GM23338 (cell line): ENCODE measurements around the gene FOXRED1.

Experiments
- EZH2 ChIP-seq: fragments of 200-600 bp; sonication (generic); IDR thresholded peaks from one replicate; pipeline ENCODE4 v1.8.0; 2017; ENCODE audit warnings: antibody characterized with exemption, mild to moderate bottlenecking, low read depth; ENCODE audit not compliant: unreplicated experiment
- NANOG ChIP-seq: IDR thresholded peaks from 2 replicates; pipeline ENCODE4 v1.6.1; 2016; ENCODE audit warnings: antibody characterized with exemption, borderline replicate concordance
- POLR2AphosphoS5 ChIP-seq: IDR thresholded peaks from 2 replicates; pipeline ENCODE4 v1.6.1; 2016; ENCODE audit warnings: antibody characterized with exemption, low read depth
- TF ChIP-seq, protein P1 (sequence below), 2 experiments: fragments of 200-600 bp in 1 of 2; sonication (generic) in 1 of 2; conservative IDR thresholded peaks; 2 replicates each; pipeline versions ENCODE4 v1.5.1 to v1.6.1; 2016 to 2017; ENCODE audit warnings: antibody characterized with exemption in 2 of 2, low read depth in 2 of 2, mild to moderate bottlenecking in 2 of 2, moderate library complexity in 1 of 2

DNA sequence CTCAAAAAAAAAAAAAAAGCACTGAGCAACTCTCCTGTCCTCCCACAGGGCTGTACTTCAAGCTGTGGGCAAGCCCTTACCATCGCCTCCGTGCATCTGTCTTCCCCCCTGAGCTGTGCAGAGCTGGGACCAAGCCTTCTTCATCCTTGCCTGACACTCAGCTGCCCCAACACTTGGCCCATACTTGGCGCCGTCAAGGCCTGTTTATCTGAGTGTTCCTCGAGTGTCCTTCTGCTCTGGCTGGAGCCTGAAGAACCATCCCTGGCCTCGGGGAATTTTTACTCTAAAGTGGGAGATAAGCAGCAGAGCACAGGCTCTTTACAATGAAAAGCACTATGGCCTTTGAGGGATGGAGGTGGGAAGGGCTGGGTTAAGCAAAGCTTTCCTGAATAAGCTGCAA, 12.3 kb downstream of the FOXRED1 start:
- TF ChIP-seq POLR2AphosphoS5 (no peak), EZH2 (no peak), NANOG (no peak)
- TF ChIP-seq, protein P1, sequence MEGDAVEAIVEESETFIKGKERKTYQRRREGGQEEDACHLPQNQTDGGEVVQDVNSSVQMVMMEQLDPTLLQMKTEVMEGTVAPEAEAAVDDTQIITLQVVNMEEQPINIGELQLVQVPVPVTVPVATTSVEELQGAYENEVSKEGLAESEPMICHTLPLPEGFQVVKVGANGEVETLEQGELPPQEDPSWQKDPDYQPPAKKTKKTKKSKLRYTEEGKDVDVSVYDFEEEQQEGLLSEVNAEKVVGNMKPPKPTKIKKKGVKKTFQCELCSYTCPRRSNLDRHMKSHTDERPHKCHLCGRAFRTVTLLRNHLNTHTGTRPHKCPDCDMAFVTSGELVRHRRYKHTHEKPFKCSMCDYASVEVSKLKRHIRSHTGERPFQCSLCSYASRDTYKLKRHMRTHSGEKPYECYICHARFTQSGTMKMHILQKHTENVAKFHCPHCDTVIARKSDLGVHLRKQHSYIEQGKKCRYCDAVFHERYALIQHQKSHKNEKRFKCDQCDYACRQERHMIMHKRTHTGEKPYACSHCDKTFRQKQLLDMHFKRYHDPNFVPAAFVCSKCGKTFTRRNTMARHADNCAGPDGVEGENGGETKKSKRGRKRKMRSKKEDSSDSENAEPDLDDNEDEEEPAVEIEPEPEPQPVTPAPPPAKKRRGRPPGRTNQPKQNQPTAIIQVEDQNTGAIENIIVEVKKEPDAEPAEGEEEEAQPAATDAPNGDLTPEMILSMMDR (conservative IDR thresholded peaks at IDR 0.05; ENCODE audit: low read depth in 2 of 2): no peak
